Astrocyte (in vitro differentiated cells and primary cell): ENCODE results near the gene CFC1.
"Not testable (repeated sequence)": the region's sequence is repeated elsewhere in the genome, so short reads cannot be mapped to it uniquely, and the experiment has no call there.

Experiments
- CTCF ChIP-seq: IDR thresholded peaks from 2 replicates; pipeline ENCODE4 v1.5.1; 2011; ENCODE audit warnings: low read depth, mild to moderate bottlenecking, inconsistent platforms, low read length, moderate library complexity; ENCODE audit not compliant: insufficient read depth
- EZH2 ChIP-seq: IDR thresholded peaks from 2 replicates; pipeline ENCODE4 v1.6.1; 2012; ENCODE audit warnings: mild to moderate bottlenecking, low read length, inconsistent platforms; ENCODE audit not compliant: insufficient read depth

- not testable (repeated sequence) for TF ChIP-seq EZH2, CTCF
Observed at GRCh38 chr2:130611140-130611539, 11.8 kb upstream of the CFC1 start, which contains the start of gene POTEJ.
